ENCODE results near the gene FRYL. TPM values are rescaled to one million over a fixed set of nuclear protein-coding genes. Genes with fewer than 3 reads are reported as not detected.
"Not testable (repeated sequence)": the region's sequence is repeated elsewhere in the genome, so short reads cannot be mapped to it uniquely, and the experiment has no call there.

FRYL gene
- polyA plus RNA-seq, 3 donors, result 9.8 to 15.9 (median 13.8) TPM

DNA sequence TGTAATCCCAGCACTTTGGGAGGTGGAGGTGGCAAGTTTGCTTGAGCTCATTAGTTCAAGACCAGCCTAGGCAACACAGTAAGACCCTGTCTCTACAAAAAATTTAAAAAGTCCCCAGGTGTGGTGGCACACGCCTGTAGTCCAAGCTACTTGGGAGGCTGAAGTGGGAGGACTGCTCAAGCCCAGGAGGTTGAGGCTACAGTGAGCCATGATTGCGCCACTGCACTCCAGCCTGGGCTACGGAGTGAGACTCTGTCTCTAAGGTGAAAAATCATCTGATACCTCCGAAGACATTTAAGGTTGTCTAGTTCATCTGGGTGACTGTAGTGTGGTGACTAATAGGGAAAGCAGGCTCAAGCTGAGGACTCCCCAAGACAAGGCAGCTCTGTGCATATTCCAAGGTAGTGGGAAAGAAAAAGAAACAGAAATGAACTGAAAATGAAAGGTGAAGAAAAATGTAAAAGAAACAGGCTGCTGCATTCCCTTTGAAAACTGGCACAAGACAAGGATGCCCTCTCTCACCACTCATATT, 23.3 kb downstream of the FRYL start:
- WGBS, 3 donors, result 74 to 91% (median 82%) methylated on average over 4 of the region's 4 CpGs
- no peak overlapping the region for H3K27ac ChIP-seq (ENCODE audit: low read depth, low read length)

DNA sequence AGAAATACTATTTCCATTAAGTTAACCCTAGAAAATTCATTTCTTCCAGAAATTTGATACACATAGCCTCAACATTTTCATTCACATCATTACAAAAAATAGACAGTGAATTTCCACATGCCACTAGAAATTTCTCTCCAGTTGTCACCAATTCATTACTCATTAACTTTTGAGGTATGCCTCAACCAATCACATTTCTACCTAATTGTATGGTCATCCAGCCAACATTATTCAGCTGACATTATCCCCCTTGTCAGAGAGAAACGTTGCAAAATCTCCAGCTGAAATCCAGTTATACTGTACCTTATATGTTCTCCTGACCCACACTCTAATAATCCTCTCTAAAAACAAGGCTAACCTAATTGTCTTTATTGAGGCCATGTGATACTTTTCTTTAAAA, 24.8 kb downstream of the FRYL start:
- 17 to 74% (median 71%) methylated on average over 1 of the region's 1 CpG for WGBS, 3 donors
- H3K27ac ChIP-seq (ENCODE audit: low read depth, low read length), result no peak overlapping the region

DNA sequence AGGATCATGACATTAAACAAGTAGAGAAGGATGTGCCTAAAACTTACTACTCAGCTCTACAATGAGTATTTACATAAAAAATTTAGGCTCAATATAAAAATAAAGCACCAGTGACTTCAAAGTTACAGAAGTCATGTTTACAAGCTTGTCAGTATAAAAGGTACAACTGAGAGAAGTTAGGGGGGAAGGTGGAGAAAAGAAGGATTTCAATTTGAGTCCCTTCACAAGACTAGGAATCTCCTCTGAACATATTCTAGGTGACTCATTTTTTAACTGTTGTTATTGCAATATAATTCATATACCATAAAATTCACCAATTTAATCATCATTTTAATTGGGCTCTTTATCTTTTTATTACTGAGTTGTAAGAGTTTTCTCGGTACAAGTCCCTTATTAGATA, 26.9 kb downstream of the FRYL start:
- no peak overlapping the region for H3K27ac ChIP-seq (ENCODE audit: low read depth, low read length)
- WGBS, 3 donors, result 49 to 91% (median 82%) methylated on average over 1 of the region's 1 CpG

DNA sequence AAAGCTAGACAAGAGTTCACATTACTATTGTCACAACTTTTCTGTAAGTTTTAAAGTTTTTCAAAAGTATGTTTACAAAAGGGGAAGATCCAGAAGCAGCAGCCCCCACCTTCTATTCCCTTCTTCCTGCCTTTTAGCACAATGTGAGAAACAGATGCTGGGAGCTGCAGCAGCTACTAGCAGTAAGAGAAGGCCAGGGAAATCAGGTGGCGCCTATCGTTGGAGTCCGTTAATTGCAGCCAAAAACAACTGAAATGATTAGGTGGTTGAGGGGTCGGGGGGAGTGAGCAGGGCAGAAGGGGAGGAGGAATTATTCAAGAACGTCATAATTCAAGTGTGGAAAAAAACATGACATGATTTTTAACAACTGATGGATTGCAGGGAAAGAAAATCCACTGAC, 27.4 kb downstream of the FRYL start:
- H3K27ac ChIP-seq (ENCODE audit: low read depth, low read length), result no peak overlapping the region
- WGBS, 3 donors, result 18 to 29% (median 24%) methylated on average over 5 of the region's 5 CpGs

DNA sequence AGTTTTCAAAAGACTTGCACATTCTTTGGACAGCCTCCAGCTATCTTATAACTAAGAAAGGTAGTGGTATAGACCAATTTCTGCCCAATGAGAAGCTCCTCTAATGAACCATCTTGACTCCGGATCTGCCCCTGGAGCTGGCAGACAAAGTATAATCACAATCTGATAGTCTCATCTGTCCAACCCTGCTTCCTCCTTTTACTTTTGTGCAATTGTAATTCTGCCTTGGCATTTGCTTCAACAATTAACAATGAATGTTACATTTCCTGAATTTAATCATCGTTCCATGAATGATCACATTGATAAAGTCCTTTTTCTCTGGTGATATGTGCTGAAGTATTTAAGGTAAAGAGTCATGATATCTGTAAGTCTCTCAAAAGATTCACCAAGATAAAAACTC, 27.8 kb downstream of the FRYL start:
- no peak overlapping the region for H3K27ac ChIP-seq (ENCODE audit: low read depth, low read length)
- 28 to 72% (median 50%) methylated on average over 2 of the region's 2 CpGs for WGBS, 3 donors

DNA sequence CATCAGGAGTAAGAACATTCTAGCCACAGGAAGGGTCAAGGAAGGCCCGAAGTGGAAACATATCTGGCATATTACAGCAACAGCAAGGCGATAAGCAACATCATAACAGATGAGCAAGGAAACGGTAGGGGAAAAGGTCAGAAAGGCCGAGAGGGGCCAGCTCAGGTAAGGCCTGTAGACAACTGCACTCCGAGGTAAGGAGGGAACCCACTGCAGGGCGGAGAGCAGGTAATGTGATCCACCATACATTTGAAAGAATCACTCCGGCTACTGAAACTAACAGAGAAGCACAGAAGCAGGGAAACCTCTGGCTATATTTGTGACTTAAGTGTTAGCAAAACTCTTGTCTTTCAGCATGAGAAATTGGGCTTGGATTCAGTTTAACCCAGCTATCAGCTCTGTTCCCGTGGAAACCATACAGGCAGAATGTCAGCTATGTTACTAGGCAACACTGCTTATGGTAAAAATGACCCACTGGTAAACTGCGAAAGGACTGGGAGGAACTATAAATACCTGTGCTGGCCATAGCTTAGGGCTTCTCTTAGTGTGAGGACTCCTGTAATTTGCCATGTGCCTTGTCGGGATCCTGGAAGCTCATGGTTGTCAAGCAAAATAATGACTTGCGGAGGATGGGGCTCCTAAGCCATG, 31.0 kb downstream of the FRYL start:
- 87% methylated on average over 11 of the region's 11 CpGs for WGBS, 3 donors
- H3K27ac ChIP-seq (ENCODE audit: low read depth, low read length), result no peak overlapping the region

DNA sequence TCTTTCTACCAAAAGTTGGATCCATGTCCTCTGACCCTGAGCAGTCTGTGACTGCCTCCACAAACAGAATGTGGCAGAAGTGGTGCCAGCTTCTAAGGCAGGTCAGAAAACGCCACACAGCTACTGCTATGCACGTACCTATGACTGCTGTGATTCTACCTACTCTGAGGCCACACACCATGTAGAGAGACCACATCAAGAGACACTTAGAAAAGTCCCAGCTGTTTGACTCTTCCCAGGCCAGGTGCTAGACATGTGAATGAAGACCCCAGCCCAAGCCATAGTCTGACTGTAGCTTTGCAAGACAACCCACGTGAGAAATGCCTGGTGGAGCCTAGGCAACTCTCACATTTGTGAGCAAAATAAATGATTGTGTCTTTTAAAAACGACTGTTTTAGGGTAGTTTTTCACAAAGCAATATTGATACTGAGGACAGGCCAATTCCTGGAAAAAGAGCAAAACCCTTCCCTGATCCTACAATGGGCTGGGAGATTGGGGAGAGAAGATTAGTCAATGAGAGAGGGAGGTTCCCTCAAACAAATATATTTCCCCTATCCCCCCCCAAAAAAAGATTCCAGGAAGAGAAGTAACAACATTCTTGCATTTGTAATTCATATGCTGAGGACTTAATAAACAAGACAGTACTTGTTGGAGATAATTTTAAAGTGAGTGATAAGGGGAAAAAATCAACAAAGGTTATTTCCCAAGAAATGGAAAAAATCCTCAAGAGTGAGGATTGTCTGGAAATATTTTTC, 33.3 kb downstream of the FRYL start:
- 63 to 71% (median 66%) methylated on average over 4 of the region's 4 CpGs for WGBS, 3 donors
- H3K27ac ChIP-seq (ENCODE audit: low read depth, low read length), result no peak overlapping the region

DNA sequence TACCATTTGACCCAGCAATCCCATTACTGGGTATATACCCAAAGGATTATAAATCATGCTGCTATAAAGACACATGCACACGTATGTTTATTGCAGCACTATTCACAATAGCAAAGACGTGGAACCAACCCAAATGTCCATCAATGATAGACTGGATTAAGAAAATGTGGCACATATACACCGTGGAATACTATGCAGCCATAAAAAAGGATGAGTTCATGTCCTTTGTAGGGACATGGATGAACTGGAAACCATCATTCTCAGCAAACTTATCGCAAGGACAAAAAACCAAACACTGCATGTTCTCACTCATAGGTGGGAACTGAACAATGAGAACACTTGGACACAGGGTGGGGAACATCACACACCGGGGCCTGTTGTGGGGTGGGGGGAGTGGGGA, 34.9 kb downstream of the FRYL start:
- not testable (repeated sequence) for H3K27ac ChIP-seq (ENCODE audit: low read depth, low read length)
- WGBS, 3 donors, result 90 to 98% (median 98%) methylated on average over 5 of the region's 5 CpGs

DNA sequence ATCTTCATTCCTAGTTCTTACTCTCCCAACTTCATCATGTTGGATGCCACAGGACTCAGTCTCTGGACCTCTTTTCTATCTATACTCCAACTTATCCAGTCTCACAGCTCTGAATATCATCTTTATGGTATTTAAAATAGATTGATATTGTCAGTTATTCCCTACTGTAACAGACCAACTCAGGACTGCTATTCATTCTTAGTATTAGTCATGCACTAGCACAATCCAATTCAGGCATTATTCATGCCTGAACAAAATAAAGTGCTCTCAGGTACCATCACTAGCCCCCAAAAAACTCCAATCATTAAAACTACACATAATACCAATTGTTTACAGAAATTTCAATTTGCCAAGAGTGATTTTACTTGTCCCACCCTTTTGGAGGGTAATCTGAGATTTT, 37.7 kb downstream of the FRYL start:
- no peak overlapping the region for H3K27ac ChIP-seq (ENCODE audit: low read depth, low read length)

DNA sequence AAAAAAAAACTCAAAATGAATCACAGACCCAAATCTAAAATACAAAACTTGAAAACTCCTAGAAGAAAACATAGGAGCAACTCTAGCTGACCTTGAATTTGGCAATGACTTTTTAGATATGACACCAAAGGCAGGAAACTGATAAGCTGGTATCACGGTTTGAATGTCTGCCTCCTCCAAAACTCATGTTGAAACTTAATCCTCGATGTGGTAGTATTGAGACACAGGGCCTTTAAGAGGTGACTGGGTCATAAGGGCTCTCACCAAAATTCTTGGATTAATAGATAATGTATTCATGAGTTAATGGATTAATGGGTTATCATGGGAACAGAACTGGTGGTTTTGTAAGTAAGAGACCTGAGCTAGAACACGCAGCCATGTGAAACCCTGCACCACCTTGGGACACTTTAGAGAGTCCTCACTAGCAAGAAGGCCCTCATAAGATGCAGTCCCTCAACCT, 40.5 kb downstream of the FRYL start:
- 48 to 59% (median 50%) methylated on average over 3 of the region's 3 CpGs for WGBS, 3 donors
- H3K27ac ChIP-seq (ENCODE audit: low read depth, low read length), result no peak overlapping the region

DNA sequence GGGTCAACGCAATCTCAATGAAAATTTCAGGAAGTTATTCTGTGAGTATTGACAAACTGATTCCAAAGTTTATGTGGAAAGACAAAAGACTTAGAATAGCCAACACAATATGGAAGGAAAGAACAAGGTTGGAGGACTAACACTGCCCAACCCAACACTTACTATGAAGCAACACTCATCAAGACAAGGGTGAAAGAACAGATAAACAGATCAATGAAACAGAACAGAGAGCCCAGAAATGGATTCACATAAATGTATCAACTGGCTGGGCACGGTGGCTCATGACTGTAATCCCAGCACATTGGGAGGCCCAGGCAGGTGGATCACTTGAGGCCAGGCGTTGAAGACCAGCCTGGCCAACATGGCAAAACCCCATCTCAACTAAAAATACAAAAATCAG, 41.2 kb downstream of the FRYL start:
- WGBS, 3 donors, result 97 to 100% (median 99%) methylated on average over 3 of the region's 3 CpGs
- H3K27ac ChIP-seq (ENCODE audit: low read depth, low read length), result no peak overlapping the region

DNA sequence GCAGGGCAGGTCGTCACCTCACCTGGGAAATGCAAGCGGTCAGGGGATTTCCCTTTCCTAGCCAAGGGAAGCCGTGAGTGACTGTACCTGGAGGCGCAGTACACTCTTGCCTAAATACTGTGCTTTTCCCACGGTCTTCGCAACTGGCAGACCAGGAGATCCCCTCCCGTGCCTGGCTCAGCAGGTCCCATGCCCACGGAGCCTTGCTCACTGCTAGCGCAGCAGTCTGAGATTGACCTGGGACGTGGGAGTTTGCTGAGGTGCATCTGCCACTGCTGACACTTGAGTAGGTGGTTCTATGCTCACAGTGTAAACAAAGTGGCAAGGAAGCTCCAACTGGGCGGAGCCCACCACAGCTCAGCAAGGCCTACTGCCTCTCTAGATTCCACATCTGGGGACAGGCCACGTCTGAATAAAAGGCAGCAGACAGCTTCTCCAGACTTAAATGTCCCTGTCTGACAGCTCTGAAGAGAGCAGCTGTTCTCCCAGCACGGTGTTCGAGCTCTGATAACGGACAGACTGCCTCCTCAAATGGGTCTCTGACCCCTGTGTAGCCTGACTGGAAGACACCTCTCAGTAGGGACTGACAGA, 51.1 kb downstream of the FRYL start:
- WGBS, 3 donors, result 88 to 89% (median 88%) methylated on average over 15 of the region's 15 CpGs
- H3K27ac ChIP-seq (ENCODE audit: low read depth, low read length), result not testable (repeated sequence)

DNA sequence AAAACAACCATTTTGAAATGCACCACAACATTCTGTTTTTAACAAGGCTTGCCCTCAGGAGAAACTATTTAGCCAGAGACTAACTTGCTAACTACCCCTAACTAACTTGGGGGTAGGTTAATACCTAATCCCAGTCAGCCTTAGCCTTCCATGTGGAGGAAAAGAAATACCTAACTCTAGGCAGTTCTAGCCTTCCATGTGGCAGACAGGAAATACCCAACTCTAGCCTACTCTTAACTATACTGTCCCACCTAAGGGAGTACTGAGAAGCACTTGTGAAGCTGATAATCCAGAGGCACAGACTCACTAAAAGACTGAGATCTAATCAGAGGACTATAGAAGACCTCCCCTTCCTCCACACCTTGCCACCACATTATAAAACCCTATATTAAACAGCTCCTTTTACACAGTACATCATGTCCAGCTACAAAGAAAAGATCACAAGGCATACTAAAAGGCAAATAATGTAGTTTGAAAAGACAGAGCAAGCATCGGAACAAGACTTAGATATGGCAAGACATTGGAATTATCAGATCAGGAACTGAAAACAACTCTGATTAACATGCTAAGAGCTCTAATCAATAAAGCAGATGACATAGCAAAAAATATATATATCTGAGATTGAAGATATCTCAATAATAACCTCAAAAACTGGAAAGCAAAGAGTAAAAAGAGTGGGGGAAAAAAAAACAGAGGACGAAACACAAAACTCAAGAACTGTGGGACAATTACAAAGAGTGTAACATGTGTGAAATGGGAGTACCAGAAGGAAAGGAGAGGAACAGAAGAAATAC, 52.2 kb downstream of the FRYL start:
- no peak overlapping the region for H3K27ac ChIP-seq (ENCODE audit: low read depth, low read length)
- 81 to 99% (median 99%) methylated on average over 2 of the region's 2 CpGs for WGBS, 3 donors

DNA sequence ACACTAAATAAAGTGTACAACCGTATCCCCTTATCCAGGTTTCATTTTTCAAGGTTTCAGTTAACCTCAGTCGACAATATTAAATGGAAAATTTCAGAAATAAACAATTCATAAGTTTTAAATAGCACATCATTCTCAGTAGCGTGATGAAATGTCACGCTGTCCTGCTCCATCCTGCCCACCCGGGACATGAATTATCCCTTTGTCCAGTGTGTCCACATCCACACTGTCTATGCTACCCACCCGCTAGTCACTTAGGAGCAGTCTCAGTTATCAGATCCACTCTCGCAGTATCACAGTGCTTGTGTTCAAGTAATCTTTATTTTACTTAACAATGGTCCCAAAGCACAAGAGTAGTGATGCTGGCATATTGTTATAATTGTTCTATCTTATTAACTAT, 54.7 kb downstream of the FRYL start:
- H3K27ac ChIP-seq (ENCODE audit: low read depth, low read length), result no peak overlapping the region
- 77 to 92% (median 89%) methylated on average over 7 of the region's 7 CpGs for WGBS, 3 donors

DNA sequence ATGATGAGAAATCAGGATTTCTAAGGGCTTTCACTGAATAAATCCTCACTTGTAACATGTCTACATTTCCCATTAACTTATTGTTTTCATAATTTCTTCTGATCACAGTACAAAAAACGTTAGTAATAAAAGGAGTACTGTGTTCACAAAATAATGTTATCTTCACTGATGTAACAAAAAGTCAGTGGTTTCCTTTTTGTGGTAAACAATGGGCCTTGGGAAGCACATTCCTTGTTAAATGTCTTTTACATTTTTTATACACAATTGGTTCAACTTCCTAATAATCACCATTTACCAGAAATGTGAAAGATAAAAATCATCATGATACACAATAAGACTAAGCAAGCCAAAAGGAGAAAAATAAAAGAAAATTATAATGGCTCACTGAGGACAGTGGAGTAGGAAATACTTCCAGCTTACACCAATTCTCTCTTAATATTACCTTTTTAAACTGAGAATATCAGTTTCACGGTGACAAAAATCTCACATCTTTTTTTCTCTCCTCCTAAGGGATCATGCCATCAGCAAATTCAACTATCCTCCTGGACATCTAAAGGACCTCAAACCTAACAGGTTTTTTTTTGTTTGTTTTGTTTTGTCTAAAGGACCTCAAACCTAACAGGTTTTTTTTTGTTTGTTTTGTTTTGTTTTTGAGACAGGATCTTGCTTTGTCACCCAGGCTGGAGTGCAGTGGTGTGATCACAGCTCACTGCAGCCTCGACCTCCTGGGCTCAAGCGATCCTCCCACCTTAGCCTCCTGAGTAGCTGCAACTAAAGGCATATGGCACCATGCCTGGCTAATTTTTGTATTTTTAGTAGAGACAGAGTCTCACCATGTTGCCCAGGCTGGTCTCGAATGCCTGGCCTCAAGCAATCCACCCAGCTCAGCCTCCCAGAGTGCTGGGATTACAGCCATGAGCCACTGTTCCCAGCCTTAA, 57.3 kb downstream of the FRYL start:
- no peak overlapping the region for H3K27ac ChIP-seq (ENCODE audit: low read depth, low read length)
- 54 to 59% (median 58%) methylated on average over 5 of the region's 5 CpGs for WGBS, 3 donors

DNA sequence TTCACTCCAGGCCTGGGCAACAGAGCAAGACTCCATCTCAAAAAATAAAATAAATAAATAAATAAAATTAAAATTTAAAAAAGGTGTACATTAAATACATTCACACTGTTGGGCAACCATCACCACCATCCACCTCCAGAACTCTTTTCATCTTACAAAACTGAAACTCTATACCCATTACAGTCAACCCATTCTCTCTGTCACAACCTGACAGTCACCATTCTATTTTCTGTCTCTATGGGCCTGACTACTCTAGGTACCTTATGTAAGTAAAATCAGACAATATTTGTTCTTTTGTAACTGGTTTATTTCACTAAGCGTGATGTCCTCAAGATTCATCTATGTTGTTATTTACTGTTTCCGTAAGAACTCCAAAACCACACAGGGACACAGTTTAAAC, 59.6 kb downstream of the FRYL start:
- WGBS, 3 donors, result 96 to 99% (median 98%) methylated on average over 2 of the region's 2 CpGs
- H3K27ac ChIP-seq (ENCODE audit: low read depth, low read length), result no peak overlapping the region

DNA sequence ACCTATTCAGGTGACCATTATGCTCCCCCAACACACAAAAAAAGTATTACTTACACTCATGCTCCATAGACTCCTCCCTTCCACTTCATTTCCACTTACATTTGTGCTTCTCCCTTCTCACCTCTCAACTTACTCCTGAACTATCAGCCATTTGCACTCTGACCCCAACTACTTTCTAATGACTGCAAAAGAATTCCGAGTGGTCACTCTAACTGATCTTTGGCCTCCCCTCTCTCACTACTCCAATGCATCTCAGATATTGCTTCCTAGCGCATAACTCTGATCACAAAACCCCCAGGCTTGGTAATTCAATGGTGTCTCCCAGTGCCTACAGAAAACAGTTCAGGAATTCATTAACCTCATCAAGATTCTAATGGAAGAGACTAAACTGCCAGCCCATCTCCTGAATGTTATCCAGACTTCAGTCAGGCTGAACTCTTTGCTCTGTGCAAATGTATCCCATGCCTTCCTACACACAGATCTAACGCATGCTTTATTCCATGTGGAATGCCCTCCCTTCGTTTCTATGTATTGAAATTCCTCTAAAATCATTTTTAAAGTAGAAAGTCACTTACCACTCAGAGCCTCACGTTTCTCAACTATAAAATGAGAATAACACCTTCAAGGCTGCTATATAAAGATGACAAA, 61.1 kb downstream of the FRYL start:
- no peak overlapping the region for H3K27ac ChIP-seq (ENCODE audit: low read depth, low read length)
- WGBS, 3 donors, result 88 to 89% (median 89%) methylated on average over 5 of the region's 5 CpGs

Data from adipose tissue (tissue), 3 donors.